NK-92 treated with Interleukin-12 subunit alpha and Interleukin-12 subunit beta, amount 100 ng/mL, for 24 hours (cell line): ENCODE results near the gene GPR137.

Experiments
- DNase-seq: peaks from one replicate; lab custom pipeline; 2025; lab: John Stamatoyannopoulos, UW

The GPR137 gene

GRCh38 chr11:64287676-64288352 lies 2.2 kb downstream of the GPR137 start:
- no peak for DNase-seq

DNA sequence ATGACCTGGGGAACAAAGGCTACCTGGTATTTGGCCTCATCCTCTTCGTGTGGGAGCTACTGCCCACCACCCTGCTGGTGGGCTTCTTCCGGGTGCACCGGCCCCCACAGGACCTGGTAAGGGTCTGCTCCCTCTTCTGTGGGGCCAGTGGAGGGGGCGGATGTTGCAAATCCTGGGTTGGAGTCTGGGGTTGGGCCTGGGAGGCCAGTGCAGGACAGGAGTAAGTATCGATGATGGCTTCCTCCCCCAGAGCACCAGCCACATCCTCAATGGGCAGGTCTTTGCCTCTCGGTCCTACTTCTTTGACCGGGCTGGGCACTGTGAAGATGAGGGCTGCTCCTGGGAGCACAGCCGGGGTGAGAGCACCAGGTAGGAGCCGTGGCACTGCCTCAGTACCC lies 2.7 kb downstream of the GPR137 start:
- DNase-seq: no peak

- DNase-seq: no peak
Measured at GRCh38 chr11:64289002-64289564, 3.4 kb downstream of the GPR137 start.

DNA sequence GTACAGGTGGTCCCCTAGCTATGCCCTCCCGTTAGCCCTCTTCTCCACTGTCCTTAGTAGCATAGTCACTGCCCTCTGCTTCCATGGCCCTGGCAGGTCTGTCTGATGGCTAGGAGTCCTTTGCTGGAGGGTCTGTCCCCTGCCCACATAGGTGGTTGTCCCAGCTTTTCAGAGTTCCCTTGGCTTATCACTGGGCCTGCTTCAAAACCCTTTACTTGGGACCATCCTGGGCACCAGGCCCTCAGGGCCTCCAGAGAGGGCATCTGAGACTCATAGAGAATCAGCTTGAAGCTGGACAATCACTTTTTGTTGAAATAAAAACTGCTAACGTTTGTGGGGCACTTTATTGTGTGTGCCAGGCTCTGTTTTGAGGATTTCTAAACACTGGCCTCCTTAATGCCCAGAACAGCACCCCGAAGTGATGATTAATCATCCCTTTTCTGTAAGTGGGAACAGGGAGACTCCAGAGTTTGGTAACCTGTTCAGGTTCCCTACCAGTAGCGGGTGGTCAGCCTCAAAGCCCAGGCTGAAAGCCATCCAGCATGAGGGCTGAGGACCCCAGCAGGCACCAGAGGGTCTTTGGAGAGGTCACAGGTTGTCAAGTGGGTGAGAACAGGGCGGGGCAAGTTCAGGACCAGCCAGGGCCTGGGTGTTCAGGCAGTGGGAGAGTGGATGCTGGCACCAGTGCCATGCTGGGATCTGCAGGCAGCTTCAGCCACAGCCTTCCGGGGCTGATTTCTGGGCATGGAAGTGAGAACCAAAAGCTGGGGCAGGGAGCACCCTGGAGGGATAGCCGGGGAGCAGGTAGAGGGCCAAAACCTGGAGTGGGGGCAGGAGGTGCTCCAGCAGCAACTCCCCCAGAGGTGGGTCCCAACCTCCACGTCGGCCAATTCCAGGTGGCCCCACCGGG lies 5.0 kb downstream of the GPR137 start:
- DNase-seq: no peak

DNA sequence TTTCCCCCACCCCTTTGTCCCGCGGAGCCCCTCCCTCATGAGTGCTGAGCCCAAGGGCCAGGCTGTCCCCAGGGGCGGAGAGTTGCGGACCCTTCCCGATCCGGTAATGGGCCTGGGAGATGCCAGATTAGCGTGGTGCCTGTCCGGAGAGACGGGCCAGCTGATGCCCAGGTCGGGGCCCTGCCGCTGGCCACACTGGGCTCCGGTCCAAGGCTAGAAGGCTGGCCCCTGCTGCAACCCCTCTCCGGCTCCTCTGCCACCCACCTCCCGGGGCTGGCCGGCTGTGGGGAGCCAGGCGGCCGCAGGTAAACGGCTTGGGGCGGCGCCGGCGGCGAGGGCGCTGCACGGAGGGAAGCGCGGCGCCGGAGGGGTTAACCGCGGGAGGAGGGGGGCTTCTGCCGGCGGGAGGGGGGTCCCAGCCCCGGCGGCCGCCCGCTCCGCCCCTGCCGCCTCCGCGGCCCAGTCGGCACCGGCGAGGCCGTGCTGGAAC lies 5.7 kb downstream of the GPR137 start, which contains the start of gene KCNK4:
Gene KCNK4, plus strand, starts transcription at position 41 of the 490 bp plus-strand sequence. CDS start 1,717 bp downstream, outside the sequence.
- no peak for DNase-seq

GRCh38 chr11:64291752-64292459 lies 6.3 kb downstream of the GPR137 start:
- no peak for DNase-seq

- DNase-seq: no peak
Measured at GRCh38 chr11:64292460-64293254, 7.0 kb downstream of the GPR137 start.

DNA sequence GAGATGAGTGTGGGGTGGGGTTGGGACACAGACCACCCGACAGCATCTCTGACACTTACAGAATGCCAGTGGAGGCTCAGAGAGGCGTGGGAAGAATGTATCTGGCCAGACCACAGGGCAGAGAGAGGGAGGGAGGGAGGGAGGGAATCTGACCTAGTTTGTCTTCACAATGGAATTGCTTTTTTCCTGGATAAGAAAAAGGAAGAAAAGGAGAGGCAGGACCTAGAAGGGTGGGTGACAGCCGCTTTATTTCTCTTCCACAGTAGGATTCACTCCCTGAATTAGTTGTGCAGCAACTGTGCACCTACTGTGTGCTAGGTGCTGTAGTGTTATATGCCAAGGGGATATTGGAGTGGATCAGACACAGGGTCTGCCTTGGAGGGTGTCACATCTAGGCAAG lies 9.1 kb downstream of the GPR137 start:
- no peak for DNase-seq

- no peak for DNase-seq
Measured at GRCh38 chr11:64295760-64296159, 10.1 kb downstream of the GPR137 start.

- DNase-seq: no peak
Measured at GRCh38 chr11:64296236-64296635, 10.6 kb downstream of the GPR137 start.

GRCh38 chr11:64296830-64297698 lies 11.4 kb downstream of the GPR137 start:
- no peak for DNase-seq

GRCh38 chr11:64297699-64298358 lies 12.2 kb downstream of the GPR137 start:
- DNase-seq: no peak

- no peak for DNase-seq
Measured at GRCh38 chr11:64298966-64299846, 13.6 kb downstream of the GPR137 start.

DNA sequence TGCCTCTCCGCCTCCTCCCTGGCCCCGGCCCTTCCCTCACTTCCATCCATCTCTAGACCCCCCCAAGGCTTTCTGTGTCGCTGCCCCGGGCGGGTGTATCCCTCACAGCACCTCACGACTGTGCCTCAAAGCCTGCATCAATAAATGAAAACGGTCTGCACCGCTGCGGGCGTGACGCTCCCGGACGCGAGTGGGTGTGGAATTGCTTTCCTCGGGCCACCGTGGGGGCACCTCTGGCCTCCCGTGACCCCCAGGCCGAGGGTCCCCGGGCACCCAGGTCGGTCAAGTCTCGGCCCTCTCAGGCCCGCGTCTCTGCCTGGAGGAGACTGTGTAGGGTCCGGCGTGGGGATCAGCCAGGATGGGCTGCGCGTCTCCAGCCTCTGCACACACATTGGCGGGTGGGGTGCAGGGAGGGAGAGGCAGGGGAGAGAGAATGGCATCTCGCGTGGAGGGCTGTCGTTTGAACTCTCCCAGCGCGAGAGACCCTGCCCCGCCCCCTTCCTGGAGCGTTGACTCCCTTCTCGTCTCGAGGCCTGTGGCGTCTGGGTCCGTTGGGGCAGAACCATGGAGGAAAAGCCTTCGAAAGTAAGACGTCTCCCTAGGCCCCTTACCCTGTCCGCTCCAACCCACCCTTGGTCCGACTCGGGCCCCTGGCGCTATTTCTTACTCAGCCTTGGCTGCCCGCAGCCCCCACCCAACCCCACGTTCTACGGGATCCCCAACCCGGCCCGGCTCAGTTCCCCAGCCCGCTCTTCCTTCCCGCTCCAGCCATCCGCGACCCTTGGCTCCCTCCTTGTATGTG lies 14.4 kb downstream of the GPR137 start, which contains the start of gene CATSPERZ:
Gene CATSPERZ, plus strand, starts transcription at position 512 of the 802 bp plus-strand sequence. Its CDS starts 53 bp downstream, at position 565.
- DNase-seq: no peak

GRCh38 chr11:64303109-64304031 lies 17.7 kb downstream of the GPR137 start:
- DNase-seq: no peak

DNA sequence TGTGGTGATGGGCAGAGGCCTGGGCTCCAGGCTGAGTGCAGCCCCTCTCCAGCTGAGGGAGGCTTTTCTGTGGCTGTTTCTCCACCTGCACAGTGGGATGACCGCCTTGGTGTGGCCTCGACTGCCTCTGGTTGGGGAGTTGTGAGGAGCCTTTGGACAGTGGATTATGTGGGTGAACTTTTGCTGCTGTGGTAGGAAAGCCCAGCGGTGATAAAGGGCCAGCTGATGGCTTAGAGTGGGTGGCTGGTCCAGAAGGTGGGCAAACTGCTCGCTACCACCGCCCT lies 18.3 kb downstream of the GPR137 start:
- DNase-seq: no peak
